DOHH2 (cell line): ENCODE results near the gene FYB1.

Experiments
- H3F3A ChIP-seq: fragments of 200-600 bp; sonication (generic), shearing (Covaris generic); 2 replicates; pipeline ENCODE4 v1.6.0; 2016; ENCODE audit warnings: antibody characterized with exemption, mild to moderate bottlenecking; ENCODE audit not compliant: control insufficient read depth, insufficient read depth
- H3K27ac ChIP-seq: fragments of 200-600 bp; sonication (generic); 2 replicates; pipeline ENCODE4 v1.5.1; 2014; ENCODE audit warnings: low read depth, mild to moderate bottlenecking, low read length, moderate library complexity
- H3K27me3 ChIP-seq: fragments of 200-600 bp; sonication (generic); 2 replicates; pipeline ENCODE4 v1.6.1; 2014; ENCODE audit warnings: mild to moderate bottlenecking, low read length, mixed read lengths; ENCODE audit not compliant: control insufficient read depth
- H3K36me3 ChIP-seq: fragments of 200-600 bp; sonication (generic); 2 replicates; pipeline ENCODE4 v1.6.1; 2014; ENCODE audit warnings: mild to moderate bottlenecking, low read length, moderate library complexity, mixed read lengths; ENCODE audit not compliant: control insufficient read depth
- H3K4me1 ChIP-seq: fragments of 200-600 bp; sonication (generic); 2 replicates; pipeline ENCODE4 v1.6.1; 2014; ENCODE audit warnings: mild to moderate bottlenecking, low read length, mixed read lengths; ENCODE audit not compliant: control insufficient read depth
- H3K4me2 ChIP-seq: fragments of 200-600 bp; sonication (generic); 2 replicates; pipeline ENCODE4 v1.6.0; 2014; ENCODE audit warnings: mild to moderate bottlenecking, low read length, moderate library complexity
- H3K4me3 ChIP-seq: fragments of 200-600 bp; sonication (generic); 2 replicates; pipeline ENCODE4 v1.5.1; 2014; ENCODE audit warnings: mild to moderate bottlenecking, low read length, mixed read lengths
- H3K79me2 ChIP-seq: fragments of 200-600 bp; sonication (generic); 2 replicates; pipeline ENCODE4 v1.6.1; 2014; ENCODE audit warnings: mild to moderate bottlenecking, low read length, mixed read lengths; ENCODE audit not compliant: control insufficient read depth
- H3K9me2 ChIP-seq: fragments of 200-600 bp; sonication (generic); replicated peaks from 2 replicates; pipeline ENCODE4 v1.6.1; 2014; ENCODE audit warnings: mild to moderate bottlenecking, low read length, mixed read lengths; ENCODE audit not compliant: control insufficient read depth
- H3K9me3 ChIP-seq: fragments of 200-600 bp; sonication (generic); 2 replicates; pipeline ENCODE4 v1.6.1; 2014; ENCODE audit warnings: antibody characterized with exemption, low read length, mixed read lengths; ENCODE audit not compliant: control insufficient read depth, insufficient read depth
- H4K20me1 ChIP-seq: fragments of 200-600 bp; sonication (generic); 2 replicates; pipeline ENCODE4 v1.6.0; 2014; ENCODE audit warnings: low read depth, mild to moderate bottlenecking, antibody characterized with exemption, low read length, moderate library complexity; ENCODE audit not compliant: control insufficient read depth, insufficient read depth
- EZH2phosphoT487 ChIP-seq: fragments of 200-600 bp; sonication (generic); IDR thresholded peaks from 2 replicates; pipeline ENCODE4 v1.6.1; 2017; ENCODE audit warnings: borderline replicate concordance, mild to moderate bottlenecking, antibody characterized with exemption, low read length, moderate library complexity, mixed read lengths
- TF ChIP-seq, protein P1 (sequence below): fragments of 200-600 bp; sonication (generic); IDR thresholded peaks from one replicate; pipeline ENCODE4 v1.5.1; 2014; ENCODE audit warnings: antibody characterized with exemption, mild to moderate bottlenecking, low read depth, low read length; ENCODE audit not compliant: poor library complexity, severe bottlenecking

The FYB1 gene

DNA sequence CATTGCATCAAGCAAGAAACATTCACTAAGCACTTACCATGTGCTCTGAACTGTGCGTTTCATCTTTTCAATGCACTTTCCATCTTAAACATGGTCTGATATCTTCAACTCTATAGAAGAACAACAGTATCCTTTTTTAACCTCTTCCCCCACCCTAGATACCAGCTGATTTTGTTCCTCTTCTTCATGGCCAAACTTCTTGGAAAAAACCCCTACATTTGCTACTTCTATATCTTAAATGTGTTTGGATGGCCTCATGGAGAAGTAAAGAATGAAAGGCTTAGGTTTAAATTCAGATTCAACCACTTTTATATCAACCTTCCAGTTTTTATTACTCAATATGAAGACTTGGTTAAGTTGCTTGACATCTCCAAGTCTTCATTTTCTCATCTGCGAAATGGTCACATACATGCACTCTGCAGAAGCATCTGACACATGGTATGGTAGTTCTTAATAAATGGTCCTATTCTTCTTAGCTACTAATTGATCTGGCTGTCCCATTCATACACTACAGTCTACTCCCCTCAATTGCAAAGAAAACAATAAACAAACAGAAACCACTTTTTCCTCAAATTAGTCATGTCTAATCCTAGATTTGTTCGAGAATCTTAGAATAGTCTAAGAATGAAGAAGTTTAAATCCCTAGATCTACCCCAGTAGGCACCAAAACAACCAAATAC, 59.4 kb downstream of the FYB1 start:
- H3K27ac ChIP-seq, result no peak overlapping the region
- H4K20me1 ChIP-seq, result no peaks in the 10 kb centered on the region
- H3K9me3 ChIP-seq, result no peaks in the 10 kb centered on the region
- H3K9me2 ChIP-seq, result no peaks in the 10 kb centered on the region
- no peak overlapping the region for H3K4me3 ChIP-seq
- H3K4me1 ChIP-seq, result no peaks in the 10 kb centered on the region
- no peak overlapping the region for H3K4me2 ChIP-seq
- TF ChIP-seq, protein P1, sequence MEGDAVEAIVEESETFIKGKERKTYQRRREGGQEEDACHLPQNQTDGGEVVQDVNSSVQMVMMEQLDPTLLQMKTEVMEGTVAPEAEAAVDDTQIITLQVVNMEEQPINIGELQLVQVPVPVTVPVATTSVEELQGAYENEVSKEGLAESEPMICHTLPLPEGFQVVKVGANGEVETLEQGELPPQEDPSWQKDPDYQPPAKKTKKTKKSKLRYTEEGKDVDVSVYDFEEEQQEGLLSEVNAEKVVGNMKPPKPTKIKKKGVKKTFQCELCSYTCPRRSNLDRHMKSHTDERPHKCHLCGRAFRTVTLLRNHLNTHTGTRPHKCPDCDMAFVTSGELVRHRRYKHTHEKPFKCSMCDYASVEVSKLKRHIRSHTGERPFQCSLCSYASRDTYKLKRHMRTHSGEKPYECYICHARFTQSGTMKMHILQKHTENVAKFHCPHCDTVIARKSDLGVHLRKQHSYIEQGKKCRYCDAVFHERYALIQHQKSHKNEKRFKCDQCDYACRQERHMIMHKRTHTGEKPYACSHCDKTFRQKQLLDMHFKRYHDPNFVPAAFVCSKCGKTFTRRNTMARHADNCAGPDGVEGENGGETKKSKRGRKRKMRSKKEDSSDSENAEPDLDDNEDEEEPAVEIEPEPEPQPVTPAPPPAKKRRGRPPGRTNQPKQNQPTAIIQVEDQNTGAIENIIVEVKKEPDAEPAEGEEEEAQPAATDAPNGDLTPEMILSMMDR, result no peak
- no peak for TF ChIP-seq EZH2phosphoT487
- H3K36me3 ChIP-seq, result no peaks in the 10 kb centered on the region
- H3F3A ChIP-seq, result no peaks in the 10 kb centered on the region
- peaks cover 4% of the 10 kb centered on the region; the same call in 1 of the 2 replicates for H3K27me3 ChIP-seq
- no peaks in the 10 kb centered on the region for H3K79me2 ChIP-seq

- no peaks in the 10 kb centered on the region for H3K79me2 ChIP-seq
- no peak overlapping the region for H3K4me3 ChIP-seq
- no peaks in the 10 kb centered on the region for H3F3A ChIP-seq
- no peaks in the 10 kb centered on the region for H3K4me1 ChIP-seq
- H3K9me3 ChIP-seq, result no peaks in the 10 kb centered on the region
- H3K9me2 ChIP-seq, result no peaks in the 10 kb centered on the region
- TF ChIP-seq, protein P1, result no peak
- no peak for TF ChIP-seq EZH2phosphoT487
- peaks cover 4% of the 10 kb centered on the region; the same call in 1 of the 2 replicates for H3K27me3 ChIP-seq
- H3K4me2 ChIP-seq, result no peak overlapping the region
- H3K36me3 ChIP-seq, result no peaks in the 10 kb centered on the region
- H4K20me1 ChIP-seq, result no peaks in the 10 kb centered on the region
- H3K27ac ChIP-seq, result no peak overlapping the region
Measured at GRCh38 chr5:39158786-39159185, 60.6 kb downstream of the FYB1 start.

- H3K4me3 ChIP-seq, result no peak overlapping the region
- no peak overlapping the region for H3K27ac ChIP-seq
- no peaks in the 10 kb centered on the region for H3K9me3 ChIP-seq
- H3F3A ChIP-seq, result no peaks in the 10 kb centered on the region
- H3K36me3 ChIP-seq, result no peaks in the 10 kb centered on the region
- peaks cover 4% of the 10 kb centered on the region; the same call in 1 of the 2 replicates for H3K27me3 ChIP-seq
- H3K4me1 ChIP-seq, result no peaks in the 10 kb centered on the region
- no peaks in the 10 kb centered on the region for H3K79me2 ChIP-seq
- TF ChIP-seq, protein P1, result no peak
- TF ChIP-seq EZH2phosphoT487, result no peak
- H4K20me1 ChIP-seq, result no peaks in the 10 kb centered on the region
- H3K4me2 ChIP-seq, result no peak overlapping the region
- H3K9me2 ChIP-seq, result no peaks in the 10 kb centered on the region
Measured at GRCh38 chr5:39158127-39158593, 61.2 kb downstream of the FYB1 start.
